WTC11 (cell line): ENCODE data around the gene SLC2A9. TPM values are rescaled to one million over a fixed set of nuclear protein-coding genes. Genes with fewer than 3 reads are reported as not detected.

Experiments used
- ATAC-seq: fragments of 200-7000 bp; cut with Tn5 transposase; 2 replicates; pipeline ENCODE4 v1.10.0; 2021; ENCODE audit warnings: mild to moderate bottlenecking, moderate library complexity
- CTCF ChIA-PET: fragments of 300-600 bp; sonication (Branson Sonifier 250); formaldehyde crosslinking; loops from one replicate; lab custom pipeline; 2021; ENCODE audit warnings: antibody characterized with exemption; lab: Charles Lee
- POLR2A ChIA-PET: fragments of 350-600 bp; sonication (Branson Sonifier 250); formaldehyde crosslinking; loops from one replicate; lab custom pipeline; 2021; ENCODE audit warnings: antibody characterized with exemption; lab: Charles Lee
- DNase-seq: peaks from one replicate; pipeline ENCODE4 v3.0.0; 2021; ENCODE audit warnings: low spot score
- H3K27ac Mint-ChIP-seq: 2 replicates; pipeline ENCODE4 v1.8.0; 2021; ENCODE audit warnings: mixed read lengths
- H3K27me3 Mint-ChIP-seq: 2 replicates; pipeline ENCODE4 v1.8.0; 2021; ENCODE audit warnings: low read depth, mild to moderate bottlenecking, moderate library complexity, mixed read lengths
- H3K36me3 Mint-ChIP-seq: 2 replicates; pipeline ENCODE4 v1.8.0; 2021; ENCODE audit warnings: mixed read lengths
- H3K4me1 Mint-ChIP-seq: 2 replicates; pipeline ENCODE4 v1.8.0; 2022; ENCODE audit warnings: mixed read lengths
- H3K4me3 Mint-ChIP-seq: 2 replicates; pipeline ENCODE4 v1.8.0; 2021; ENCODE audit warnings: mild to moderate bottlenecking, moderate library complexity, mixed read lengths
- H3K9me3 Mint-ChIP-seq: 2 replicates; pipeline ENCODE4 v1.8.0; 2021; ENCODE audit warnings: mixed read lengths
- AFF4 ChIP-seq: sonication (generic); formaldehyde crosslinking; IDR thresholded peaks from 2 replicates; pipeline ENCODE4 v1.8.1; 2023; ENCODE audit warnings: mild to moderate bottlenecking, missing genetic modification reagents, borderline replicate concordance
- ATF6 ChIP-seq: sonication (generic); formaldehyde crosslinking; IDR thresholded peaks from 2 replicates; pipeline ENCODE4 v1.8.1; 2023; ENCODE audit warnings: mild to moderate bottlenecking, missing genetic modification reagents
- CBFB ChIP-seq: sonication (generic); formaldehyde crosslinking; IDR thresholded peaks from 2 replicates; pipeline ENCODE4 v1.8.1; 2022; ENCODE audit warnings: mild to moderate bottlenecking, low read depth, missing genetic modification reagents
- CREB1 ChIP-seq: sonication (generic); formaldehyde crosslinking; IDR thresholded peaks from 2 replicates; pipeline ENCODE4 v1.8.0; 2023; ENCODE audit warnings: mild to moderate bottlenecking, missing genetic modification reagents
- E2F5 ChIP-seq: sonication (generic); formaldehyde crosslinking; IDR thresholded peaks from 2 replicates; pipeline ENCODE4 v1.8.1; 2022; ENCODE audit warnings: mild to moderate bottlenecking, moderate library complexity, missing genetic modification reagents
- ELF4 ChIP-seq: sonication (generic); formaldehyde crosslinking; IDR thresholded peaks from 2 replicates; pipeline ENCODE4 v1.8.1; 2022; ENCODE audit warnings: low read depth, mild to moderate bottlenecking, moderate library complexity, missing genetic modification reagents
- FOXP4 ChIP-seq: sonication (generic); formaldehyde crosslinking; IDR thresholded peaks from 2 replicates; pipeline ENCODE4 v1.8.0; 2022; ENCODE audit warnings: mild to moderate bottlenecking, missing genetic modification reagents
- MLX ChIP-seq: sonication (generic); formaldehyde crosslinking; IDR thresholded peaks from 2 replicates; pipeline ENCODE4 v1.8.1; 2023; ENCODE audit warnings: mild to moderate bottlenecking, missing genetic modification reagents, moderate library complexity
- PREB ChIP-seq: sonication (generic); formaldehyde crosslinking; IDR thresholded peaks from 2 replicates; pipeline ENCODE4 v1.8.1; 2022; ENCODE audit warnings: mild to moderate bottlenecking, missing genetic modification reagents, moderate library complexity, borderline replicate concordance
- RELA ChIP-seq: sonication (generic); formaldehyde crosslinking; IDR thresholded peaks from 2 replicates; pipeline ENCODE4 v1.8.1; 2022; ENCODE audit warnings: missing genetic modification reagents, mild to moderate bottlenecking, borderline replicate concordance
- TEAD1 ChIP-seq: sonication (generic); formaldehyde crosslinking; IDR thresholded peaks from 2 replicates; pipeline ENCODE4 v1.8.0; 2022; ENCODE audit warnings: mild to moderate bottlenecking, missing genetic modification reagents
- ZBTB21 ChIP-seq: sonication (generic); formaldehyde crosslinking; IDR thresholded peaks from 2 replicates; pipeline ENCODE4 v1.8.1; 2023; ENCODE audit warnings: mild to moderate bottlenecking, missing genetic modification reagents, borderline replicate concordance
- ZBTB43 ChIP-seq: sonication (generic); formaldehyde crosslinking; IDR thresholded peaks from 2 replicates; pipeline ENCODE4 v1.8.1; 2023; ENCODE audit warnings: mild to moderate bottlenecking, missing genetic modification reagents
- ZNF396 ChIP-seq: fragments of 250-450 bp; sonication (Bioruptor Pico); IDR thresholded peaks from 2 replicates; pipeline ENCODE4 v1.8.0; 2021; ENCODE audit warnings: mild to moderate bottlenecking, moderate library complexity, borderline replicate concordance
- ZNF416 ChIP-seq: fragments of 250-450 bp; sonication (Bioruptor Pico); IDR thresholded peaks from 2 replicates; pipeline ENCODE4 v1.9.0; 2021; ENCODE audit warnings: mild to moderate bottlenecking, inconsistent platforms
- ZNF423 ChIP-seq: fragments of 250-450 bp; sonication (Bioruptor Pico); IDR thresholded peaks from 2 replicates; pipeline ENCODE4 v2.1.2; 2022; ENCODE audit warnings: mild to moderate bottlenecking, moderate library complexity
- ZNF532 ChIP-seq: fragments of 250-450 bp; sonication (Bioruptor Pico); IDR thresholded peaks from 2 replicates; pipeline ENCODE4 v1.9.0; 2021; ENCODE audit warnings: mild to moderate bottlenecking, borderline replicate concordance
- total RNA-seq: library from RNA; stranded (reverse); gene quantifications from 3 replicates; pipeline ENCODE4 v1.2.3, GENCODE V29; 2021

Gene SLC2A9
- total RNA-seq, 1 experiment from 2014 or later: not detected

- TF ChIP-seq AFF4 (CRISPR knock-in tag) (no peak), RELA (no peak), CBFB (CRISPR knock-in tag) (no peak)
Observed at GRCh38 chr4:9946170-9946569, 75.1 kb downstream of the SLC2A9 start (continued).

- H3K9me3 Mint-ChIP-seq: no peaks in the 10 kb centered on the region
- POLR2A ChIA-PET: no interaction called here
- H3K27me3 Mint-ChIP-seq: no peaks in the 10 kb centered on the region; the same call in 1 of the 2 replicates
- no peak for ATAC-seq
- H3K27ac Mint-ChIP-seq: no peak overlapping the region
- peaks cover 17% of the 10 kb centered on the region for H3K4me1 Mint-ChIP-seq
- H3K4me3 Mint-ChIP-seq: no peak overlapping the region
- CTCF ChIA-PET: interaction anchor here (1.0 kb wide), 1 partner anchor 34 kb away, joined by 3 read pairs; no protein-coding TSS in a partner anchor
- no peak for DNase-seq
- no peaks in the 10 kb centered on the region for H3K36me3 Mint-ChIP-seq
- no peak for TF ChIP-seq ATF6 (CRISPR knock-in tag)
- TF ChIP-seq CREB1: no peak
- TF ChIP-seq ZBTB21 (CRISPR knock-in tag): no peak
- no peak for TF ChIP-seq MLX (CRISPR knock-in tag)
- no peak for TF ChIP-seq ZNF423
- no peak for TF ChIP-seq PREB (CRISPR knock-in tag)
- no peak for TF ChIP-seq ZNF396 (CRISPR knock-in tag)
- no peak for TF ChIP-seq ELF4 (CRISPR knock-in tag)
- TF ChIP-seq ZBTB43 (CRISPR knock-in tag): no peak
- TF ChIP-seq RELA: no peak
- no peak for TF ChIP-seq ZNF416 (CRISPR knock-in tag)
- TF ChIP-seq ZNF532 (CRISPR knock-in tag): no peak
- no peak for TF ChIP-seq E2F5 (CRISPR knock-in tag)
- no peak for TF ChIP-seq FOXP4 (CRISPR knock-in tag)
- TF ChIP-seq TEAD1: no peak
Observed at GRCh38 chr4:9944431-9945425, 76.6 kb downstream of the SLC2A9 start.
